Caki2 (cell line): ENCODE measurements around the gene NDST3. TPM values are rescaled to one million over a fixed set of nuclear protein-coding genes. Genes with fewer than 3 reads are reported as not detected.

Source experiments
- DNase-seq: peaks from one replicate; pipeline ENCODE4 v3.0.0-alpha.2; 2015; ENCODE audit warnings: low read depth
- in situ Hi-C: cut with HindIII; loops from 2 replicates; pipeline ENCODE4 v1.10.0; 2016; ENCODE audit warnings: low sequenced_read_pairs, low pct_unique_long_range_greater_than_20kb, mixed read lengths
- total RNA-seq: library from RNA; depleted of rRNA; stranded (reverse); fragments of >200 nt; shearing (Covaris generic); gene quantifications from 2 replicates; pipeline ENCODE4 v1.2.3, GENCODE V29; 2014; ENCODE audit warnings: low replicate concordance; rRNA removed

Gene NDST3
- 3.0 TPM in 1 of 2 replicates, not detected in the other for total RNA-seq

DNA sequence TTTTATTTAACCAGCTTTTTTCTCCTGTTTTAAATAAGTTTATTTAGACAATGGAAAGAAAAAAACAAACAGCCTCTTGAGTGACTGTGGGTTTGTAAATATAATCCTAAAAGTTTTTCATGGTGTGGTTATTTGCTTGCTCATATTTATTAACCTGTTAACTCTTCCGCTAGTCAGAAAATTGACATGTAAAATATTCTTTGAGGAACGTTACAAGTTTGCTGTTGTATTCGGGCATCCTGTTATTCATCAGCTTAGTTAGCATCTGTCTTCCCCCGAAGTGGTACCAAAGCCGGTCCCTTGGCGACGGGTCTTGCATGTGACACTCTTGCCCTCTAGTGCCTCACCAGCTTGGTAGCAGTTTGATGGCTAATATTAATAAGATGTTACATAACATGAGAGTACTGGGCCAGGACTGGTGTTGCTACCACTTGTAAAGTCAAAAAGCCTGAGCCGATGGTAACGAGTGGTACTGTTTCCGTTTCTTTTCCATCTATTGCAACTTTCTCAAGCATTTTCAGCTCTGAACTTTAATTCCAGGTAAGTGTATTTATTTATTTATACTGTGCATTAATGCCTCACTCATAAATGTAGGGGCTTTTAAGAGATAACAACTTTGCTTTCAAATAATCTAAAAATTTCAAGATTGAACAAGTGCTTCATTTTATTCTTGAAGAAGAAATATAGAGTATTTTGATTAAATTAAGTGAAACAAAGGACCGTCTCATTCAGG, at the start of gene NDST3:
NDST3 (plus strand) TSS at position 434 of the 733 bp plus-strand sequence. CDS start 19,425 bp downstream, outside the sequence.
- in situ Hi-C loops = no loop called here
- DNase-seq = peak; percentile 67

- DNase-seq = no peak
- in situ Hi-C loops = no loop called here
Observed at GRCh38 chr4:117986321-117986720, 48.0 kb upstream of the NDST3 start.

DNA sequence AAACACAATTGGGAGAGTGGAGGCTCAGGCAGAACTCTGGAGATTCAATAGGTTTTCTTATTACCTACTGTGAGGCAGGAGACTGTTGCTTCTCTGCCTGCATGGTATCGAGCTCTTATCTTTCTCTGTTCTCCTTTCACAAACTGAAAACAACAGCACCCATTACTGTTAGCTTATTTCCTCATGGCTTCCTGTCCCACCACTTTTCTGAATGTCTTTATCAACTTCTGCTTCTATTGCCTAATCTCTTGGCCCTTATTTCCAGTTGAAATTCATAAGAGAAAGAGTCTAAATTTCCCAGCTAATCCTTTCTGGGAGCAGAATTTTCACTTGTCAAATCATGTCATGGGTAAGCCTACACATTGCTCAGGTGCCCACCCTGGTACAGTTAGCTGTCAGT, 46.8 kb upstream of the NDST3 start:
- DNase-seq = no peak
- in situ Hi-C loops = no loop called here

GRCh38 chr4:117996891-117997290, 37.4 kb upstream of the NDST3 start:
- in situ Hi-C loops = no loop called here
- DNase-seq = no peak

DNA sequence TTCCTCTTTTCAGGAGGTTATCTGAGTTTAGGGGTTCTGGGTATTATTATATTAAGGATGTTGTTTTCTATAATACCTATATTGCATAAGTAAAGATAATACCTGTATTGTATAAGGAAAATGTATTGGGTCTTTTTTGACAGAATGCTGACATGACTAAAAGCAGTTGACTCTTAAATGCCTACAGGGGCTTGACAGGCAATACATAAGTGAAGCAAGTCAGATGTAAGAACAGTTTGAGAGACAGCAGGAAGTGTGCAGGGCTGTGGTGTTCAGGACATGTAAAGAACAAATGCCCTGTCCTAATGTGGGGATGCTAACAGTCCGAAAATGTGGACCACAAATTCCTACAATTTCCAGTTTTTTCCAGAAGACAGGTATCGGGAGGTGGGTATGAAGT, 30.2 kb upstream of the NDST3 start:
- no peak for DNase-seq
- in situ Hi-C loops = no loop called here

DNA sequence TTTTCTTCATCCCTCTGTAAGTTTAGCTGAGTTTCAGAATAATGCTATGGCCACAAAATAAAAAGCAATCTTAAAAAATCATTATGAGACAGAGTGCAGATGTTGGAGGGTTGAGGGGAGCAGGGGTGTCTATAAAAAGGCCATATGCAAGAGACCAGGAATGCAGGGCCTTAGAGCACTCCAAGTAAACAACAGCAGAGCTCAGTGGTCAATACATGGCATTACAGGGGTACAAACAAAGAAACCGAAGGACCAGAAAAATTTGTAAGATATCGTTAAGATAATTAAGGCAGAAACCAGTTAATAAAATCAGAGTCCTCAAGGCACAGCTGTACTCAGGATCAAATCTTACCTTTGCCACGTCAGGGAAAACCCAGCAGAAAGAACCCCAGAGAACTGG, 28.4 kb upstream of the NDST3 start:
- in situ Hi-C loops = no loop called here
- no peak for DNase-seq

- no peak for DNase-seq
- in situ Hi-C loops = no loop called here
Observed at GRCh38 chr4:118012142-118012541, 22.1 kb upstream of the NDST3 start.

- in situ Hi-C loops = no loop called here
Observed at GRCh38 chr4:118014831-118015230, 19.5 kb upstream of the NDST3 start.

DNA sequence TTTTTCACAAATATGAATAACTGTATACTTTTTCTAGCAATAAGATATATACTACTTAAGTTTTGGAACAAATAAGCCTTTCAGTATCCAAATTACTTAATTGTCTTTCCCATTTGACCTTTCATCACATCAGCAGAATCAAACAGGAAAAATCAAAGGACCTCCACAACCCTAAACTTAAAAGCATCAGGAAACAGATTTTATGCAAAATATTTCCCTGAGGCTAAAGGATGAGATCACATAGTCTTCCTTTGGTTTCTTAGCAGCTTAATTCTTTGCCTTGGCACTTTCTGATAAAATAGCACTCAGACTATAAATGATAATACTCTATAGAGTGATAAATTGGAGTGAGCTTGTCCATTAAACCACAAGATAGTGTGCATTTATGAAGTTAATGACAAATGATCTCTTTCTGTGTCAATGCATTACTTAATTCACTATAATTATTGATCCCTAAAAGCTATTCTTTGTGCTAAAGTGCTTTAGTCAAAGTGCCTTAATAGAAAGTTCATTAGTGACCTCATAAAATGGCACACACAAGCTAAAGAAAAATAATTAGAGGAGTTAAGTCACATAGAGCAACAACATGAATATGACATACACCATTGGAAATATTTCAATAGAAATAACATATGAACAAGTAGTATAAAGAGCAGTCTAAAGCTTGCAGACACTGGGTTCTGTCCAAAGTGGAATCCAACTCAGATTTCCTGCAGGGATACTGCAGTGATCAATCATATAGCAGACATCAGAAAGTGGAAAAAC, 15.7 kb upstream of the NDST3 start:
- in situ Hi-C loops = no loop called here

More at GRCh38 chr4:118014831-118015230, 19.5 kb upstream of the NDST3 start:
- no peak for DNase-seq

GRCh38 chr4:118026806-118027205, 7.5 kb upstream of the NDST3 start:
- no peak for DNase-seq
- in situ Hi-C loops = no loop called here

More for the DNA sequence above, 15.7 kb upstream of the NDST3 start:
- DNase-seq = no peak

- in situ Hi-C loops = no loop called here
- no peak for DNase-seq
Observed at GRCh38 chr4:118029224-118029623, 5.1 kb upstream of the NDST3 start.

GRCh38 chr4:118032691-118033090, 1.6 kb upstream of the NDST3 start:
- peak; percentile 79 for DNase-seq
- in situ Hi-C loops = no loop called here

GRCh38 chr4:118033148-118034052, 886 bp upstream of the NDST3 start:
- DNase-seq = peak; percentile 80
- in situ Hi-C loops = no loop called here

DNA sequence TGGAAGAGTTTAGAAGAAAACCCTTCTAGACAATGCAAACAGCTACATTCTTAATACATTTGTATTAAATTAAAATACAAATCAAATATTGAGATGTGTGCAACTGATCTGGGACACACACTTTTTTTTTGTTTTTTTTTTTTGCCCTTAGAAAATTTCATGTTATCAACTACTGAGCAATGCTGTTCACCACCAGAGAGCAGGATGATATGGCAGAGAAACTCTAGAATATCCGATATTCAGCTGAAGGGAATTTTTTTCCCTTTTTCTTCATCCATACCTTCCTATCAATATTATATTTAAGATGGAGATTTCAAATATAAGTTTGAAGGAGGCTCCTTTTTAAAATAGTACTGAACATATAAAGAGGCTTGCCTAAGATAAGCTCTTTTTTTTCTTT, 1.0 kb downstream of the NDST3 start:
- in situ Hi-C loops = no loop called here

GRCh38 chr4:118036336-118036735, 2.0 kb downstream of the NDST3 start:
- DNase-seq = no peak
- in situ Hi-C loops = no loop called here

More for the DNA sequence above, 1.0 kb downstream of the NDST3 start:
- DNase-seq = no peak

- in situ Hi-C loops = no loop called here
- no peak for DNase-seq
Observed at GRCh38 chr4:118037955-118038354, 3.7 kb downstream of the NDST3 start.

DNA sequence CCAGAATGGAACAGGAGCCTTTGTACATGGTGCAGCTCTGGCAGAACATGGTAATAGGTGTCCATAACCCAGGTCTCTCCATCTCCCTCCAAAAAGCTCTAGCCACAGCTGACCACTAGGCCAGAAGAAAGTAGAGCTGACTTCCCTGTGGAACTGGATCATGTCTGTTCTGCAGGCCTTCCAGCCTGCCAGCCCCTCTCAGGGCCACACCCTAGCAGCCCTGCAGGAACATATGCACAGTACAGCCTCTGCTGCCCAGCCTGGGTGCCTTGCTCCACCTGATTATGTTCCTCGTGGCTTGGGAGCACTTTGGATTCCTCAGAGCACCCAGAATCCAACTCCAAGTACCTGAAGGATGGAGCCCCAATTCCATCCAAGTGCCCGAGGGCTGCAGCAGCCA, 12.0 kb downstream of the NDST3 start:
- in situ Hi-C loops = no loop called here
- no peak for DNase-seq

- in situ Hi-C loops = no loop called here
Observed at GRCh38 chr4:118047043-118047442, 12.8 kb downstream of the NDST3 start.

More at GRCh38 chr4:118047043-118047442, 12.8 kb downstream of the NDST3 start:
- DNase-seq = no peak
